ENCODE data around the gene TRH.

The TRH gene, protein sequence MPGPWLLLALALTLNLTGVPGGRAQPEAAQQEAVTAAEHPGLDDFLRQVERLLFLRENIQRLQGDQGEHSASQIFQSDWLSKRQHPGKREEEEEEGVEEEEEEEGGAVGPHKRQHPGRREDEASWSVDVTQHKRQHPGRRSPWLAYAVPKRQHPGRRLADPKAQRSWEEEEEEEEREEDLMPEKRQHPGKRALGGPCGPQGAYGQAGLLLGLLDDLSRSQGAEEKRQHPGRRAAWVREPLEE

DNA sequence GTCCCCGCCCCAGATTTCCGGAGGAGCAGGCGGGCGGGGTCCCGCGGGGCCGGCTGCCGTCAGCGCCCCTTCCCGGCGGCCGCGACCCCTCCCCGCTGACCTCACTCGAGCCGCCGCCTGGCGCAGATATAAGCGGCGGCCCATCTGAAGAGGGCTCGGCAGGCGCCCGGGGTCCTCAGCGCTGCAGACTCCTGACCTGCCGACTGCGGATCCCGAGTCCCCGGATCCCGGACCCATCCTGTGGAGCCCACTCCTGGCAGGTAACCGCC is at the start of gene TRH:
Gene TRH (plus strand): TSS at position 157 of the 269 bp plus-strand sequence. CDS start 1,097 bp downstream, outside the sequence.
- intact Hi-C loops (cut with DNase I): no loop called here

DNA sequence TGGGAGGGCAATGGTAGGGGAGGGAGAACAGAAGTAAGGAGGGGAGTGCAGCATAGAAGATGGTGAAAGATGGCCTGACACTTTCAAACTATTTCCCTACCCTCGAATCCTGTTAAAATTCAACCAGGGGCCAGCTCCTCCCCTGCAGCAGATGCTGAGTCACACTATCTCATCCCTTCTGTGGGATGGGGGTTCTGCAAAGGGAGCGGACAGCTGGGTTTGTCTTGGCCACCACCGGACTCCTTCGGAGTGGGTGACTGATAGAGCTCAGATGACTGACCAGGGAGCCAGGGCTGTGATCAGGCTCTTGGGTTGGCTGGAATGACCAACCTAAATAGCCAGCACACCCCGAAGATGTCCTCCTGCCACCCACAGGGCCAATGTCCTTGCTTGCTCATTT is 47.4 kb upstream of the TRH start:
- DNase-seq: no peak
- intact Hi-C loops (cut with DNase I): no loop called here

More for the DNA sequence above, at the start of gene TRH:
- no peak for DNase-seq

DNA sequence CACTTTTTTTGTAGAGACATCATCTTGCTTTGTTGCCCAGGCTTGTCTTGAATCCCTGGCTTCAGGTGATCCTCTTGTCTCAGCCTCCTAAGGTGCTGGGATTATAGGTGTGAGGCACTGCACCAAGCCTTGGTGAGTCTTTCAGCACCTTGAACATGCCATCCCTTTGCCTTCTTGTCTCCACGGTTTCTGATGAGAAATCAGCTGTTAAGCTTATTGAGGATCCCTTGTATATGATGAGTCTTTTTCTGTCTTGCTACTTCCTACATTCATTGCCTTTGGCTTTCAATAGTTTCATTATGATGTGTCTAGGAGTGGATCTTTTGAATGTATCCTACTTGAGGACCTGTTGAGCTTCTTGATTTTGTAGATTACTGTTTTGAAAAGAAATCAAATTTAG is 45.1 kb upstream of the TRH start:
- intact Hi-C loops (cut with DNase I): no loop called here
- no peak for DNase-seq

DNA sequence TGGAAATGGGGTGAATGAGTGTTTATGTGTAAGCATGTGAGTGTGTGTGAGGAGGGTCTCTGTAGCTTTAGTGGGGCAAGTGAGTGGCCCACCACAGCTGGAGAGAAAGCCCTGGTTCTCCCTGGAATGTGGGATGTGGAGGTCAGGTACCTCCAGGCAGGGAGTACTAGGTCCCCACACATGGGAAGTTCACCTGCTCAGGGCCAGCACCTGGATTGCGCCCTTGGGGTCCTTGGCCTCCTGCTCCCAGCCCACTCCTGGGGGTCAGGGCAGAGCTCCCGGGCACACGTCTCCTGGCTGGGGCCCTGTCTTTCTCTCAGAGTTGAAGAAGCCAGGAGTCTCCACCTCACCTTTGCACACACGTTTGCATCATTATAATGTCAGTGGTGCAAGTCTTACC is 41.0 kb upstream of the TRH start:
- intact Hi-C loops (cut with DNase I): loop anchor here (5.0 to 10.0 kb wide), 2 partner anchors 281 to 449 kb away; no protein-coding TSS in a partner anchor
- DNase-seq: no peak

DNA sequence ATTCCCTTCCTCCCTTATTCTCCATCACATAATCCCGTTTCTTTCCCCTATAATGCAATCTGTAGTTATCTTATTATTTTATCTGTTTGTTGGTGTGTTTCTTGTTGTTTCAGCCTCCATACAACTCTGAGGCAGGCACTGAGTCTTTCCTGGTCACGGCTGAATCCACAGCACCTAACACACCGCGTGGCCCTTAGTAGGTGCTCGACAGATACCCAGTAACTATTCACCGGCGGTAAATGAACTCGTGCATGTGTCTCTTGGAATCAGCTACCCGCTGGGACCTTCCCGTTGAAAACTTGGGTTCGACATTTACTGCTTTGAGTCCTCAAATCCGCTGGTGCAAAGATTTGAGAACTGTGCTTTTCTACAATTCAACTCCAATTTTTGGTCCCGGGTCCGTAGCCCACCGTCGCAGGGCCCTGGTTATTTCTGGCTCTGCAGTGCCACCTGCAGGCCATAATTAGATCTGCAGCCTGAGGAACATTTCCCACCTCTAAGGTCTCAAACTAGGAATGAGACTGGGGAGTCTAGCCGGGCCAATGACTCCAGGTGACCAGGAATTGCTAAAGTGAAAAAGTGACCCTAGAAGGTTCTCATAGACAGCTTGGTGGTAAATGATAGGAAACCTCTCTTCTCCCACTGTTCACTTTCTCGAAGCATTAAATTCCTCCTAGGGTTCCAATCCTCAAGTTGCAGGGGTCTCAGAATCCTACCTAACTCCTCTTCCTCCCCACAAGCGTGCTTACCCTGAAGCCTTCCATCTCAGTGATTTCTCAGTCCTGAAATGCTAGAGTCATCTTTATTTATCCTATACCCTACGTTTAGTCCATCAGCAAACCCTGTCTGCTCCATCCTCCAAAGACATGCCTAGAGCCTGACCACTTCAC is 40.0 kb upstream of the TRH start:
- peak in 37 of 42 donors; percentile 11 to 79 (median 48) for DNase-seq
- intact Hi-C loops (cut with DNase I): loop anchor here (2.0 to 10.0 kb wide), 3 partner anchors 106 to 450 kb away; no protein-coding TSS in a partner anchor

DNA sequence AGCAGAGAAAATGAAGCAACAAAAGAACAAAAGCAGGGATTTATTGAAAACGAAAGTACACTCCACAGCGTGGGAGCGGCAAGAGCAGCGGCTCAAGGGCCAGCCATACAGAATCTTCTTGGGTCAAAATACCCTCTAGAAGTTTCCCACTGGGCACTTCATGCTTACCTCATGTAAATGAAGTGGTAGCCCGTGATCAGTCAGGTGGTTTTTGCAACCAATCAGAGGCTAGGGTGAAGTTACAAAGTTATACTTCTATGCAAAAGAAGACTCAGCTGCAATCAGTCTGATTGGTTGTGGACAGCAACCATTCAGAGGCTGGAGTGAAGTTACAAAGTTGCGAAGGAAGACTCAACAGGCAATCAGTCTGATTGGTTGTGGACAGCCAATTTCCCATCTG is 37.8 kb upstream of the TRH start:
- intact Hi-C loops (cut with DNase I): loop anchor here (10.0 kb wide), 1 partner anchor 452 kb away; no protein-coding TSS in a partner anchor
- peak in 39 of 42 donors; percentile 14 to 80 (median 52) for DNase-seq

DNA sequence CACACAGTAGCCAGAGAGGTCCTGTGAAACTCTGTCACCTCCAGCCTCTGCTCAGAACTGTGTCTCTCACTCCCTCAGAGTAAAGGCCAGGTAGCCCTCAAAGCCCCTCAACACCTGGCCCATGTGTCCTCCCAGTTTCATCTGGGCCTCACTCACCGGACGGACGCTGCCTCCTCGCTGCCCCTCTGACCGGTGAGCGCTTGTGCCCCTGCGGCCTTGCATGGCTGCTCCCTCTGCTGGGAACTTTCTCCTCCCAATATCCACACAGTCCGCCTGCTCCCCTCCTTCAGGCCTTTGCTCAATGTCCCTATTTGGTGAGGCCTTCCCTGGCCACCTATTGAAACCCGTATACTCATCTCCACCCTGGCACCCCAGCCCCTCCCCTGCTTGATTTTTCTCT is 36.8 kb upstream of the TRH start:
- intact Hi-C loops (cut with DNase I): loop anchor here (10.0 kb wide), 1 partner anchor 453 kb away; no protein-coding TSS in a partner anchor
- no peak for DNase-seq

DNA sequence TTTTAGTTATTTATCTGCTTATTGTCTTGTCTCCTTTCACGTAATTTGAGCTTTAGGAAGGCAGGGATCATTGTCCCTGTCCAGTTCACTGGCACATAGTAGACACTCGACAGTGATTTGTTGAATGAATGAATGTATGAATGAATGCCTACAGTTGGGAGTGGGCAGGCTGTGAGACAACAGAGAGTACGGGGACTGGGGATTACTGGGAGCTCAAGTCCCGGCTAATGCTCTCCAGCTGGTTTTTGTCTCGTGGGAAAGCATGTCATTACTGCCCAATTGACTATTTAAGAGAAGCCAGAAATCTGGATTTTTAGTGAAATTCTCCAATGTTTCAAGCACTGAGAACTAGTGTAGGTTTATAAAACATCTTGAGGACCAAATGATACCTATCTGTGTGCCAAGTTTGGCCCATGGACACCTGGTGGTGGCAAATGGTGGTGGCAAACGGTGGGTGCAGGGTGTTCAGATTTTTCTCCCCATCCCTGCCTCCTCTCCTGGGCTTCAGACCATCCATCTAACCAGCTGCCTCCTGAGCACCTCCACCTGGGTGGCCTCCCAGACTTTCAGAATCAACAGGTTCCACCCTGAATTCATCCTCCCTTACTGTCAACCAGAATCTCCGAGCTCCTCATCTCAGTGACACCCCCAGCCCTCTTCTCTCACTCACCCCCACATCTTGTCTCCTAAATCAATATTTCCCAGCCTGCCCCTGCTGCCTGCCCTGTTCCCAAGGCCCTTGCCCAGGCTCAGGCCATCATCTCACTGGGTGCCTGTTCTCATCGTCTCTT is 36.2 kb upstream of the TRH start:
- no peak for DNase-seq
- intact Hi-C loops (cut with DNase I): loop anchor here (10.0 kb wide), 1 partner anchor 454 kb away; no protein-coding TSS in a partner anchor

DNA sequence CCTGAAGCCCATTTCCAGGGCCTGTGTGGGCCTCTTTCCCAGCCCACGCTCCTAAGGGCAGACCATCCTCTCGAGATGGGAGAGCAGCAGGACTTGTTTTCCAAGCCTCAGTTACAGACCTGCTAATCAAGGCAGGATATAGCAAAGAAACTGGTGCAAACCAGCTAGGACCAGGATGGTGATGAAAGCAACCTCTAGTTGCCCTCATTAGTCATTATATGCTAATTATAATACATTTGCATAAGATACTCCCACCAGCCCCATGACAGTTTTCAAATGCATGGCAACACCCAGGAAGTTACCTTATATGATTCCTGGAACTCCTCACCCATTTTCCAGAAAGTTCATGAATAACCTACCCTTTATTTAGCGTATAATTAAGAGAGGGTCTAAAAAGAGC is 34.4 kb upstream of the TRH start:
- DNase-seq: no peak
- intact Hi-C loops (cut with DNase I): loop anchor here (5.0 kb wide), 1 partner anchor 162 kb away; no protein-coding TSS in a partner anchor

DNA sequence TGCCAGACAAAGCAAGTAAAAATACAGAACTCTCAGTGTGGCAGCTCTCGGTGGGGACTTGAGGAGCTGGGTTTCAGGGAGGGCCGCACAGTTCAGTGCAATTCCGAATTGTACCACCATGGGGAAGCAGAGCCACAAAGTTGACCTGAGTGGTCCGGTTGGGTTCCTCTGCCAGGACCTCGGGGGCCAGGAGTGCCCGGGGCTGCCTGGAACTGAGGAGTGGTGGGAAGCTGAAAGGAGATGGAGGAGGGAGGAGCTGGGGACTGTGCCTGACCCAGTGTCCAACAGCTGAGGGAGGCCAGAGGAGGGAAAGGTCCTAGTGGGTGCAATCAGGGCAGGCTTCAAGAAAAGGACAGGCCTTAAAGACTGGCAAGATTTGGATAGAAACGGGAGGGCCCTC is 32.2 kb upstream of the TRH start:
- intact Hi-C loops (cut with DNase I): loop anchor here (5.0 kb wide), 1 partner anchor 160 kb away; no protein-coding TSS in a partner anchor
- DNase-seq: peak; percentile 31 to 87 (median 72)

DNA sequence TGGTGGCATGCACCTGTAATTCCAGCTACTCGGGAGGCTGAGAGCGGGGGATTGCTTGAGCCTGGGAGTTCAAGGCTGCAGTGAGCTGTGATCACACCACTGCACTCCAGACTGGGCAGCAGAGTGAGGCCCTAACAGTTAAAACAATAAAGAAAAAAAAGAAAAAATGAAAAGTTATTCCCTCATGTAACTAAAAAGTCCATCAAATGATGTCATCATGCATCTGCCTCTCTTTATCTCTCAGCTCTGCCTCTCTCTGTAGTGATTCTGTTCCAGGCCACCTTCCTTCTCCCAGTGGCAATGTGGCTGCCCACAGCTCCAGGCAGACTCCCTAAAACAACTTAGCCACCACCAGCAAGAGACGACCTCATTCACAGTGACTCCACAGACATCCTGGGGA is 31.5 kb upstream of the TRH start:
- no peak for DNase-seq
- intact Hi-C loops (cut with DNase I): loop anchor here (5.0 kb wide), 1 partner anchor 159 kb away; no protein-coding TSS in a partner anchor

DNA sequence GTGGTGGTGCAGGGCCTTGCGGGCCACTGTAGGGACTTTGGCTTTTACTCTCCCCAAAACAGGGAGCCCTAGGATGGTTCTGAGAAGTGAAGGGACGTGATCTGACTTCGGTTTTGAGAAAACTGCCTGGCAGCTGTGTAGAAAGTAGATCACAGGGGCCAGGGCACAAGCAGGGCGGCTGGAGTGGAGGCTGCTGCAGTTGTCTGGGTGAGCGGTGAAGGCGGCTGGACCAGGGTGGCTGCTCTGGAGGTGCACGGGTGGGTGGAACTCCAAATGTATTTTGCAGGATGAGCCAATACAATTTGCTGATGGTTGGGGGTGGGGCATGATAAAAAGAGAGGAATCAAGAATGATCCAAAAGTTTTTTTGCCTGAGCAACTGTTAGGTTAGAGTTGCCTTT is 29.8 kb upstream of the TRH start:
- intact Hi-C loops (cut with DNase I): loop anchor here (5.0 kb wide), 1 partner anchor 158 kb away; no protein-coding TSS in a partner anchor
- no peak for DNase-seq

DNA sequence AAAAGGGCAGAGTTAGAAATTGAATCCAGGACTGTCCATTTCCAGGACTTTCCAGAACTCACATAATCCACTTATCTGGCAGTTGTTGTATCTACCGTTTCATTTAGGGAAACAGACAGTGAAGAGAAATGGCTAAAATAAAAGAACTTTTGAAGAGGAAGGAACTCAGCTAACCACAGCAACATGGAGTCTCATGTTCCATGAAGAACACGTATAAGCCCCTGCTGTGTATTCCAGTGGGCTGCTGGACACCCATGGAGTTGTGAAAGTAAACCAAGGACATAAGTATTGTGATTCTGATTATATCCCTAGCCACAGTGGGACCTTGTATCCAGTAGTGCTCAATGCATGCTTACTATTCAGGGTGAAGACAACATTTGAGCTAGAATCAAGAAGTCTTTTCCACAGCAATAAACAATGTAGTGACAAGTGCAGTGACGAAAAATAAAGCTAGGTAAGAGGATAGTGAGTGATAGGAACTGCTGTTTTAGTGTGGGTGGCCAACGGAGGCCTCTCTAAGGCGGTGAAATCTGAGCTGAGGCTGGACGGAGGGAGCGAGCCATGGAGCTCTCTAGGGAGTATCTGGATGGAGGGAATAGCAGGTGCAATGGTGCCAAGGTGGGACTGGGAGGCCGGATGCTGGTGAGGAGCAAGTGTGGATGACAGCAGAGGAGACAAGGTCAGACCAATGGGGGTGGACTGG is 26.8 kb upstream of the TRH start:
- intact Hi-C loops (cut with DNase I): no loop called here
- no peak for DNase-seq

DNA sequence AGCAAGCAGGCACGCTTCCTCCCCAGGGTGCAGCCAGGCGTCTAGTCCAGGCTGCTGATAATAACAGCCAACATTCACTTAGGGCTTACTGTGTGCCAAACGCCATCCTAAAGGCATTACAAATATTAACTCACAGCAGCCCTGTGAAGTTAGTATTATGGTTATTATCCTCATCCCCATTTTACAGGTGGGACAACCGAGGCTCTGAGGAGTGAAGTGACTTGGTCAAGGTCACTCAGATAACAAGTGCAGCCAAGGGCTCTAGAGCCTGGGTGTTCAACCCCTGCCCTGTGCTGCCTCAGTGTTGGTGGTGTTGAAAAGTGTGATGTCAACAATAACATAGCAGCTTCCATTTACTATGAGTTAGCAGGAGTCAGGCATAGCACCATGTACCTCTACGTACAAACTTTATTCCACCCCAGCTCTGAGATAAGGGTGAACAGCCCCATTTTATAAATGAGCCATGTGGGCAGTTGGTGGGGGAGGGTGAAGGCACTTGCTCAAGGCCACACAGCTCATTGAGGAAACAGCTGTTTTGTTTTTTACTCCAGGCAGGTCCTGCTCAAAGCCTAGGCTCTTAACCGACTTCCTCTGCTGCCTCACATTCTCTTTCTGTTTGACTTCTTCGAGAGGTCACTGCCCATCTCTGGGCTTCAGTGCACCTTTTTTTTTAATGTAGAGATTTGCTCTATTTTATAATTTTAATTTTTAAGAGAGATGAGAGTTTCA is 24.0 kb upstream of the TRH start:
- DNase-seq: peak in 3 of 42 donors; percentile 12 to 16 (median 16)
- intact Hi-C loops (cut with DNase I): no loop called here

DNA sequence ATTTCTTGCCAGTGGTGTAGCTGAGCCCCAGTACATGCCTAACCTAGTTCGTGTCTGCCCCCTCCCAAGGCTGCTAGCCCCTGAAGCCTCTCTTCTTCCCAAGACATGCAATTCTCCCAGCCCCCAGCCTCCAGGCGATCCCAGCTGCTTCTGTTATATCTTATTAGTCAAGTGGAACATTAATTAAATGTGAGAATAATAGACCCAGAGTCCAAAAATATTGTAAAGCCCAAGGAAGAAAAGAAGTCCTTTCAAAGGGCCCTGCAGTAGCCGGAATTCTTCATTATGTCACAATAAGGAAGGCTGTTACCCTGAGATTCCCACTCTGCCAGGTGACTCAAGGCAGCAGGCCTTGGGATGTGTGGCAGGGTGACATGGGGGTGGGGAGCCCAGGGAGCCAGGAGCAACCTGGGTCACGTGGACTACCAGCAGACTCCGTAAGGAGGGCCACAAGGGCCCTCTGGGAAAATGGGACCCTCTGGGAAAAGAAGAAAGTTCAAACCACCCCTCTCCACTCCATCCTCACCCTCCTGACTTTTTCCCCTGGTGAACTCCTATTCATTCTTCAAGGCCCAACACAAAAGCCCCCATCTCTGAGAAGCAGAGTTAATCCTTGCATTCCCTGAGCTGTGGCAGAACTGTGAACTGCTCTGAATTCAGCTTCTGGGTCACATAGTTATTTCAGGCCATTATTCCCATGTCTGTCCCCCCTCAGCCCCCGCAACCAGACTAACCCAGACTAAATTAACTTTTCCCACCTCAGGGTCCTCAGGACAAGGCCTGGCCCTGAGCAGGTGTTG is 21.8 kb upstream of the TRH start:
- DNase-seq: no peak
- intact Hi-C loops (cut with DNase I): no loop called here

DNA sequence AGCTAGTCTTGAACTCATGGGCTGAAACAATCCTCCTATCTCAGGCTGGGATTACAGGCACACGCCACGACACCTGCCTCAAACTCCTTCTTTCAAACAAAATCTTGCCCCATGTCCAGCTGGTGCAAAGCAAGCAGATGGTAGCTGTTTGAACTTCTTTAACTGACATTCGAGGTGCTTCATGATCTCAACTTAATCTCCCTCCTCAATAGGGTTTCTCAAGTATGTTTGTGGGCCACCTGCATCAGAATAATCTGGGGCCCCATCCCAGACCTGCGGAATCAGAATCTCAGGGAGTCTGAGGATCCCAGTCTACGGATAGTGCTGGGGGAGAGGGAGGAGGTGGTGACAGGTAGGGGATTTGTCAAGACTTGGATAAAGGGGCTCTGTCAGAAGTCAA is 20.9 kb upstream of the TRH start:
- no peak for DNase-seq
- intact Hi-C loops (cut with DNase I): no loop called here

DNA sequence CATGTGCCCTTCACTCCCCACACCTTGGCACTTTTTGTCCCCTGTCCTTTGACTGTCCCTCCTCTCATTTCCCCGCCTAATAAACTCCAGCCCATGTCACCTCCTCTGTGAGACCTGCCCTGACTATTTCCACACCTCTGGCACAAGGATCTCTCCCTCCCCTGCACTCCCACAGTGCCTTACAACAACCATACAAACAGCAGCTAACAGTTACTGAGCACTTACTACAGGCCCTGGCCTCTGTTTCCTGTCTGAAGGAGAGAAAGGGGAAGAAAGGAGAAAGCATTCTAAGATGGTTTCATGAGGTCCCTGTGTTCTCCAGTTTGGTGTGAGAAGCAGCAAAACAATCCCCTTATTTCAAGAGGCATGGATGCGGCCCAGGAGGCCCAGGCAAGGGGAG is 20.0 kb upstream of the TRH start:
- DNase-seq: no peak
- intact Hi-C loops (cut with DNase I): no loop called here

All from head of caudate nucleus (tissue), 42 donors.